Measurements from ENCODE around the gene DYNLT2.

The DYNLT2 gene

DNA sequence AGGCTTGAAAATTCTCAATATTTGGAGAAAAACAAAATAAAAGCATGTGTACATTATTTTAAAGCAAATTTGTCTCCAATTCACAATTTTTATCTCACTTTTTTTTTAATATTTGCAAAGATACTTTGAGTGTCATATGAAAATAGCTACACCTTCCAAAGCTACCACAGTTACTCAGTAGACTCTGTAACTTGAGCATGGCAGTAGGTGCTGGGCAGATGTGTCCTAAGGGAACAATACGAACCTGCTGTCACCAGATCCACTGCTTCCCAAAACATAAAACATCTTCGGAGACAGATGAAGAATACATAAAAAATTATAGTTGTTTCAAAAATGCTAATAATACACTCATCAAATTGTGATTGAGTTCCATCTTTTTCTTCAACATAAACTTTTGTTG, 60.1 kb downstream of the DYNLT2 start:
- no peak overlapping the region for H3K9ac ChIP-seq (ENCODE audit: low read length)
- H3K4me3 ChIP-seq (ENCODE audit: low read length) = no peak overlapping the region
- no peaks in the 10 kb centered on the region for H3K27me3 ChIP-seq (replicated peaks; ENCODE audit: control insufficient read depth, insufficient read depth, low read length)
- peaks cover 5% of the 10 kb centered on the region for H3K9me3 ChIP-seq (ENCODE audit: control insufficient read depth, low read length)
- peaks cover 13% of the 10 kb centered on the region for H3K36me3 ChIP-seq (ENCODE audit: control insufficient read depth, insufficient read depth, low read length, severe bottlenecking)
- H3K4me1 ChIP-seq (ENCODE audit: control insufficient read depth, insufficient read depth, low read length) = peaks cover 6% of the 10 kb centered on the region
- no peak for DNase-seq (ENCODE audit: low read depth)

Data from adipocyte (in vitro differentiated cells).